Stimulated activated CD4-positive, alpha-beta T cell treated with anti-CD3 and anti-CD28 coated beads, Interleukin-12 subunit alpha, Interleukin-12 subunit beta, amount 100 ng/mL, for 48 hours (primary cell): ENCODE results near the gene PGK1.
"Not testable (repeated sequence)": the region's sequence is repeated elsewhere in the genome, so short reads cannot be mapped to it uniquely, and the experiment has no call there.

Source experiments
- DNase-seq, 3 donors: peaks; one replicate each; pipeline ENCODE4 v3.0.0-alpha.2; 2020; ENCODE audit warnings: low read depth in 2 of 3, low spot score in 1 of 3

PGK1 gene

DNA sequence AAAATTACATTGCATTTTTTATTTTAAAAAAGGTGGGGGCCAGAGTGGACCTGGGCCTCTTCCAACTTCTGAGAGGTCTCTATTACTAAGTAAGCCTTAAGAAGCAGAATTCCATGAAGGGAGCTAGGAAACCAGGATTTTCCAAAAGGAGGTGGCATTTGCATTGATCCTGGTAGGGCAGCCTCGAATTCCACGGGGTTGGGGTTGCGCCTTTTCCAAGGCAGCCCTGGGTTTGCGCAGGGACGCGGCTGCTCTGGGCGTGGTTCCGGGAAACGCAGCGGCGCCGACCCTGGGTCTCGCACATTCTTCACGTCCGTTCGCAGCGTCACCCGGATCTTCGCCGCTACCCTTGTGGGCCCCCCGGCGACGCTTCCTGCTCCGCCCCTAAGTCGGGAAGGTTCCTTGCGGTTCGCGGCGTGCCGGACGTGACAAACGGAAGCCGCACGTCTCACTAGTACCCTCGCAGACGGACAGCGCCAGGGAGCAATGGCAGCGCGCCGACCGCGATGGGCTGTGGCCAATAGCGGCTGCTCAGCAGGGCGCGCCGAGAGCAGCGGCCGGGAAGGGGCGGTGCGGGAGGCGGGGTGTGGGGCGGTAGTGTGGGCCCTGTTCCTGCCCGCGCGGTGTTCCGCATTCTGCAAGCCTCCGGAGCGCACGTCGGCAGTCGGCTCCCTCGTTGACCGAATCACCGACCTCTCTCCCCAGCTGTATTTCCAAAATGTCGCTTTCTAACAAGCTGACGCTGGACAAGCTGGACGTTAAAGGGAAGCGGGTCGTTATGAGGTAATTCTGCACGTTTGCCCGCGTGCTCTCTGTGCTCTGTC is at the start of gene PGK1:
Gene PGK1 (plus strand): TSS at position 626 of the 824 bp plus-strand sequence. CDS start 93 bp downstream, at position 719.
- peak; percentile 77 to 91 (median 88) for DNase-seq

DNA sequence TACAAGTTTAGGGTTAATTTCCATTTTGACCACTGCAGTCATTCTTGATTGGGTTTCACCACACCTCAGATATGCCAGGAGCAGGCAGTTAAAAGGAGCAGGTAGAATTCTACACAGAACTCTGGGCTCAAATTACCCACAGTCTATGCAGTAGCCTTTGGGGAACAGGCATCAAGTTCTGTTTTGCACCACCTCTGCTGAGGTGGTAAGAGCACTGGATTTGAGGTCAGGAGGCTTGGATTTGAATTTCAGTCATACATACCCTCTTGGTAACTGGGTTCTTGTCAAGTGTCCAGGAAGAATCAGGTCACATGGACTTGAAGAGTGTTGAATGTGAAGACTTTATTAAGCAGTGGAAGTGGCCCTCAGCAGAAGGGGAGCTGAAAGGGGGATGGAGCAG is 40.4 kb upstream of the PGK1 start:
- no peak for DNase-seq

DNA sequence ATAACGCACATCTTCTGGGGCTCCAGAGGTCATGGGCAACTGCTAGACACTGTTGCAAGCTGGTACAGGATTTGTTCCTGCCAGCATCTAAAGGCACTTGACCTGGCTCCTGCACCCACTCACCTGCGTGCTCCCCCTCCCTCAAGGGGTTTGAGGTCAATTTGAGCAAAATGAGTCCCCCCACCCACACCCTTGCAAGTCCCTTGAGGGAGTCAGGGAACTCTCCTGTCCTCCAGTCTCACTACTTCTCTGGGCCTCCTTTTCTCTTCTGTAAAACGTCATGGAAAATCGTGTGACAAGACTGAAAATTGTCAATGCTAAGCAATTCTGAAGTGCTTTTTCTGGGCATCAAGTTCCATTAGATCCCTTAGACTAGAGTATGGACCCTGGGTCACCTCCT is 39.9 kb upstream of the PGK1 start:
- no peak for DNase-seq

DNA sequence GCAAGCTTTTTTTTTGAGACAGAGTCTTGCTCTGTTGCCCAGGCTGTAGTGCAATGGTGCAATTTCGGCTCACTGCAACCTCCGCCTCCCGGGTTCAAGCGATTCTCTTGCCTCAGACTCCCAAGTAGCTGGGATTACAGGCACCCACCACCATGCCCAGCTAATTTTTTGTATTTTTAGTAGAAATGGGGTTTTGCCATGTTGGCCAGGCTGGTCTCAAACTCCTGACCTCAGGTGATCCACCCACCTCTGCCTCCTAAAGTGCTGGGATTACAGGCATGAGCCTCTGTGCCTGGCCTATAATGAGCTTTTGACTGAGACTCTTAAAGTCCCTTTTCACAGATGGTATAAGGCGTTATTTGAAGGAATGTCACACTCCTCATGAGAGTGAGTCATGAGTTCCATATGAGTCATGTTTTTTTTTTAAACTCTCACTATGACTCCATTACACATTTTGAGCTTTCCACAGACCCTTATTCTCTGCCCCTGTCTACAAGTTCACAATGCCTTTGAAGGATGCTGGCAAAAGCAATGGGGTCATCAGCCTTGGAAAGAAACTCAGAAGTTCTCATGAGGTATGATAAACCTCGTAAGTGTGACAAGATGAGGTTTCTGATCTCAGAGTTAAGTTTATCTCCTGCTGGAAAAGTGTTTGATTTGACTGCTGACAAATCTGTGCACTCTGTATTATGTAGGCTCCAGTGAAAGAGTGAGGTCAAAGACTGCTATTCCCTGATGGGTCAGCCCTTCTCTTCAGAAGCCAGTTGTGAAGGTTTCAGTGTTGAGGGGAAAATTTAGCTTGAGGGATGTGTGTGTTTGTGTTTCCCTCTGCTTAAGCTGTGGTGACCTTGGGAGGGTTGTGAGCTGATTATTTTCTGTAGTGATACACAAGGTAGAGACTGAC is 39.1 kb upstream of the PGK1 start:
- DNase-seq, result peak in 1 of 3 donors; percentile 8

DNA sequence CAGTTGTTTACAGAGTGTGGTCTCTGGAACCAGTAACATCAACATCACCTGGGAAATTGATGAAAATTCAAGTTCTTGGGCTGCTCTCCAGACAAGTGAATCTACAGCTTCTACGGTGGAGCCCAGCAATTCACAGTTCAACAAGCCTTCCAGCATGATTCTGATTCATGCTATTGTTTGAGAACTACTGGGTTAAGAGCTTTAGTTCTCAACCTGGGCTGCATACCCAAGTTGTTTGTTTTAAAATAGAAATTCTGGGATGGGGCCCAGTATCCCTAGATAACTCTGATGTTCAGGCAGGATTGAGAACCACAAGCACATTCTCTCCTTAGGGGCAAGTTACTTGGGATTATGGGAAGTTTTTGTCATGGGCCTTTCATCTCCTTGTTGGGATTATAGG is 37.9 kb upstream of the PGK1 start:
- no peak for DNase-seq

DNA sequence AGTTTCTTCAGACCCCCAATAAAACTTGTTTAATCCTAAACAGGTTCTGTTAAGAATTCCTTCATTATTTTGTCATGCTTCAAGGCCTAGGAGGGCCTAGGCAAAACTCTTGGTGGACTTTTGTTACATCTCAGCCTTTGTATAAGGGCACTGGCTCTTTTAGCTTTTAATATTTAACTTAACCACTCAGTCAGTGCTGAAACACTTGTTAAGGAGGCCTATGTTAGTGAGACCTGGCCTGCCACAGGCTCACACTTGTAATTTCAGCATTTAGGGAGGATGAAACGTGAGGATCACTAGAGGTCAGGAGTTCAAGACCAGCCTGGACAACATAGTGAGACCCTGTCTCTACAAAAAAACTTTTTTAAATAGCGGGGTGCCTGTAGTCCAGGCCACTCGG is 32.7 kb upstream of the PGK1 start:
- no peak for DNase-seq

DNA sequence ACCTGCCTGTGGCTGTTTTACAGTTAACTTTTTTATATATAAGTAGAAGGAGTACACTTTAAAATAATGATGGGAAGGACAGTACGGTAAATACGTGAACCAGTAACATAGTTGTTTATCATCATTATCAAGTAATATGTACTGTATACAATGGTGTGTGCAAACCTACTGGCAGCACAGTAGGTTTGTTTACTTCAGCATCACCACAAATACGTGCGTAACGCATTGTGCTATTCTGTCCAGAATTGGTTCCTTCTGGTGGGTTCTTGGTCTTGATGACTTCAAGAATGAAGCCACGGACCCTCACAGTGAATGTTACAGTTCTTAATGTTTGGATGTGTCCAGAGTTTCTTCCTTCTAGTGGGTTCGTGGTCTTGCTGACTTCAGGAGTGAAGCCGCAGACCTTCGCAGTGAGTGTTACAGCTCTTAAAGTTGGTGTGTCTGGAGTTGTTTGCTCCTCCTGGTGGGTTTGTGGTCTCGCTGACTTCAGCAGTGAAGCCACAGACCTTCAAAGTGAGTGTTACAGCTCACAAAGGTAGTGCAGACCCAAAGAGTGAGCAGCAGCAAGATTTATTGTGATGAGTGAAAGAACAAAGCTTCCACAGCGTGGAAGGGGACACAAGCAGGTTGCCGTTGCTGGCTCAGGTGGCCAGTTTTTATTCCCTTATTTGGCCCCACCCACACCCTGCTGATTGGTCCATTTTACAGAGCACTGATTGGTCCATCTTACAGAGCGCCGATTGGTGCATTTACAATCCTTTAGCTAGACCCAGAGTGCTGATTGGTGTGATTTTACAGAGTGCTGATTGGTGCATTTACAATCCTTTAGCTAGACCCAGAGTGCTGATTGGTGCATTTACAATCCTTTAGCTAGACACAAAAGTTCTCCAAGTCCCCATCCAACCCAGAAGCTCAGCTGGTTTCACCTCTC is 30.6 kb upstream of the PGK1 start:
- not testable (repeated sequence) for DNase-seq

DNA sequence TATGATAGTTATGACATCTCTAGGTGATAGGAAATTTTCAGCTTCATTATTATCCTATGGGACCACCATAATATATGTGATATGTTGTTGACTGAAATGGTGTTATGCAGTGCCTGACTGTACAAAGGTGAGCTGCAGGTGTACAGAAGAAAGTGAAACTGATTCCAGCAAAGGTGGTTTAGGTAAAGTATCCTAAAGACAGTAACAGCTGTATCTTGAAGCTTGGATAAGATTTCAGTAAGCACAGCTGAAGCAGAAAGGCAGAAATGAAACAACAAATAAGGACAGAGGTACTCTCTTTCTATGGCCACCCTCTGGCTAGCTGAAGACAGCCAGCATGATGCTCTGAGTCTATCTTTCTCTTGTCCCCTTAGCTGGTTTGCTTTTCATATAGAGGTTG is 30.0 kb upstream of the PGK1 start:
- no peak for DNase-seq

DNA sequence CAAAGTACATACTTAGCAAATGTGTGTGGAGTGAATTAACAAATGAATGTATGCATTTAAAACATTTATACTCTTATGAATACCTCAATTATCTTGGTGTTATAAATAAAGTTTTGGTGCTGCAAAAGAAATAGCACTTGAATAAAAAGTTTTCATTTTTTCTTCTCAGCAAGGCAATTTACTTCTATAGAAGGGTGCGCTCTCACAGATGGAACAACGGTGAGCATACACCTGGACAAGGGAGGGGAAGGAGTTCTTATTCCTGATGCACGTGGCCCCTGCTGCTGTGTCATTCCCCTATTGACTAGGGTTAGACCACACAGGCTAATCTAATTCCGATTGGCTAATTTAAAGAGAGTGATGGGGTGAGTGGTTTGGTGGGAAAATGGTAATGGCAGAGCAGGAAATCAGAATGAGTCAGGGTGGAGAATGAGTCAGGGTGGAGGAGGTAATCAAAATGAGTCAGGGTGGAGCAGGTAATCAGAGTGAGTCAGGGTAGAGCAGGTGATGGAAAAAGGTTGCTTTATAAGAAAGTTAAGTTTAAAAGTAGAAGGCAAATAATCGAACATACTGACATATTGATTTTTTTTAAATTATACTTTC is 28.2 kb upstream of the PGK1 start:
- DNase-seq, result peak in 1 of 3 donors; percentile 14

DNA sequence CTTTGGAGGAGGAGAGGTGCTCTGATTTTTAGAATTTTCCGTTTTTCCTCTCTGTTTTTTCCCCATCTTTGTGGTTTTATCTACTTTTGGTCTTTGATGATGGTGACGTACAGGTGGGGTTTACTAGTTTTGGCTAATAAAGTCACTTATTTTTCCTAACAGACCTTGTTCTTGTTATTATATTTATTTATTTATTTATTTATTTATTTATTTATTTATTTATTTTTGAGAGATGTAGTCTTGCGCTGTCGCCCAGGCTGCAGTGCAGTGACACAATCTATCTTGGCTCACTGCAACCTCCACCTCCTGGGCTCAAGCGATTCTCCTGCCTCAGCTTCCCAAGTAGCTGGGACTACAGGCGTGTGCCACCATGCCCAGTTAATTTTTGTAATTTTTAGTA is 22.6 kb upstream of the PGK1 start:
- DNase-seq, result not testable (repeated sequence)

DNA sequence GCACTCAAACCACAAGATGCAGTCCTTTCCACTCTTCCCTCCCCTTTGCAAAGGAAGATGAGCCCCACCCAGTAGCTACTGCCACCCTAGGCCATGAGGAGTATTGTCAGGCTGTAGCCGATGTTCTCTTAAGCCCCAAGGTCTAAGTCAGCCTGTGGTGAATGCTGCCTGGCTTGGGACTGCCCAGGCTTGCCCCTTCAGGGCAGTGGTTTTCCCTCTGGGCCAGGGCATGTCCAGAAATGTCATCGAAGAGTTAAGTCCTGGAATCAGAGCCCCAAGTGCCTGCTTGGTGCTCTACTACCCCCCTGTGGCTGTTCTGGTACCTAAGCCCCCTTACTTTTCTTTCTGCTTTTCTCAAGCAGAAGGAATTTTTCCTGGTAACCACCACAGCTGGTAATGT is 11.8 kb upstream of the PGK1 start:
- no peak for DNase-seq

DNA sequence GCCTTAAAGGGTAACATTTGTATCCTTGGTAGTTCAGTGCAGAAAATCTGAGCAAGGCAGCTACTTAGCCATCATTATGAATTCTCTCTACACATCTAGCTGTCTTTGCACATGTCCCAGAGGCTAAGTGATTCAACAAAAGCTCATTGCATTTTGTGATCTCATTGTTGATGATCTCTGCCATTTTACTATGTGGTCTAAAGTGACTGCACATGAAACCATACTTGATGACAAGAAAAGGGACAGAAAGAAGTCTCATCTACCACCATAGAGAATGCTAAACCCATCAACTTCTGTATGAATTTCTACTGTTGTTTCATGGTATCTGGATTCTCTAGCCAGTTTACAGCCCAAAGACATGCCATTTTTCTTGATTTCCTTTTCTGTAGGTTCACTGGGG is 5.9 kb upstream of the PGK1 start:
- DNase-seq, result no peak

DNA sequence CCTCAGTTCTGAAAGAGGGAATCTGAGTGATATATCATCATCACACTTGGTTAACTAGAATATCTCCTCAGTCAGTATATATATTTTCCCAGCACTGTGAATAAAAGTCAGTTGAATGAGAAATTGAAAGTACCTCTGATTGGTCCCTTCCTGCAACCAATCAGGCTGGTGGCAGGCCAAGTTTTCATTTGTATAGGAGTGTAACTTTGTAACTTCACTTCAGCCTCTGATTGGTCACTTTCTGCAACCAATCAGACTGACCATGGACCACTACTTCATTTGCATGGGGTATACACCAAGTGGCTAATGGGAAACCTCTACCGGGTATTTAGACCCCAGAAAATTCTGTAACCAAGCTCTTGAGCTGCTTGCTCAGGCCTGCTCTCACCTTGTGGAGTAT is 2.0 kb upstream of the PGK1 start:
- DNase-seq, result no peak

DNA sequence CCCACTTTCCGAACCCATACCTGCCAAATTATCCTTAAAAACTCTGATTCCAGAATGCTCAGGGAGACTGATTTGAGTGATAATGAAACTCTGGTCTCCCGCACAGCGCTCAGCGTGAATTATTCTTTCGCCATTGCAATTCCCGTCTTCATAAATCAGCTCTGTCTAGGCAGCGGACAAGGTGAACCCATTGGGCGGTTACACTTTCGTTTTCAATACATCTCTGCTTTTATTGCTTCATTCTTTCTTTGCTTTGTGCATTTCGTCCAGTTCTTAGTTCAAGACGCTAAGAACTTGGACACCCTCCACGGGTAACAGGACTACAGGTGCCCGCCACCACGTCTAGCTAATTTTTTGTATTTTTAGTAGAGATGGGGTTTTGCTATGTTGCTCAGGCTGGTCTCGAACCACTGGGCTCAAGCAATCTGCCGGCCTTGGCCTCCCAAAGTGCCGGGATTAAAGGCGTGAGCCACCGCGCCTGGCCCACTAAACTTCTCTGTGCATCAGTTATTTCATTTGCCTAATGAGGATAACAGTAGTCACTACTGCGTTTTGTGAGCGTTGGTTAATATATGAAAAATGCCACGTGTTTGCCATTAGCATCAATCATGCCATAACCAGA is 936 bp upstream of the PGK1 start:
- DNase-seq, result no peak

DNA sequence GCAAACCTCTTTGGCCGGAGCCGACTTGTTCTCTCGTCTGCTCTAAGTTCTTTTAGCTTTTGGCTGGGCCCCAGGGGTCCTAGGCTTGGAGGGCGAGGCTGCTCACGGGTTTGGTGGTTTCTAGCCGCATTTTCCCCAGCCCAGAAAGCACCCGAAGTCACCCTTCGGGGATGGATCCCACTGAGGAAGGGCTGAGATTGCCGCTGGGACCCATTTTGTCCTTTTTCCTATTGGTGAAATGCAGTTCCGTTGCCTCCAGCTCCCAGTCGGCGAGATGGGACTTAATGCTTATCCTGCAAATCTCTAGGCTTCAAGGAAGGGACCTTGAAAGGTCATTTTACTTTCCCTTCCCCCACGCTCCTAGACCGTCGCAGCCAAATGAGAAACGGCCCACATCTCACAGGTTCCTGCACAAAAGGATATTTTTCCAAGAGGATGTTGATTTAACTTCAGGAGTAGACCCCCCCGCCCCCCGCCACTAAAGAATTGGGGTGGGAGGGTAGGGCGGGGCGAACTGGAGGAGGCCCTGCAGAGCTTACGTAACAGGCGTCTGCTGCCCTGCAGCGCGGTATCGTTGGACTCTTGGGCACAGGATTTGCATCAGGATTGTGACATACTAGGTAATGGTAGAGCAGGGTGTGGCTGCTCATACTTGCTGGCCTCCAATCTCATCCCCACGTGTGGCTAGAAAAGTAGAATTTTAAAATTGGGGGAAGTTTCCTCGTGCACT is 564 bp downstream of the PGK1 start:
- peak in 1 of 3 donors; percentile 17 for DNase-seq

DNA sequence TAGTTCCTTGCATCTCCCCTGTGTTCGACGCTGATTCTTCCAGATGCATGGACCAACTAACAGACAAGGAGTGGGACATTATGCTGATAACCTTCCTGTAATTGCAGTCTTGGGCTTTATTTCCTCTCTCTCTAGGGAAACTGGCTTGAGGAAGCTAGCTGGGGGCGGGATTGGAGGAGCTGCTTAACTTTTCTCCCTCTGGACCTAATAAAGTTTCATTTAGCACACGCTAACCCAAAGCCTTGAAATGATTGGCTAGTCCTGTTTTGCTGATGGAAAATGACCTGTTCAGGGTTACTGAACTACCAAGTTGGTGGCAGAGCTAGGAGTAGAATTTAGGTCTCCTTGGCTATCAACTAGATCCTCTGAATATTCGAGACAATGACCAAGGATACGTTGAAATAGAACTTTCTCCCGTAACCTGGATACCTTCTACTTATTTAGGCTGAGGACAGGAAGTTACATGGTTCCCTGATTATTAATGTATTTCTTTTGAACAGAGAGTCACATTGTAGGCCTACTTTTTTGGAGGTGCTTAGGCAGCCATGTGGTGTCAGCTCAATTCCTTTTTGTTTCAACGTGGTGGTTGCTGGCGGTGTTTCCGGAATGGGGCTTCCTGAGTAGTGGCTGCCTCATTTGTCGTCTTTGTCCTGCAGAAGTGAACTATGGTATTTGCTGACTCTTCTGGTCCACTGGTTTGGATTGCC is 2.0 kb downstream of the PGK1 start:
- no peak for DNase-seq

DNA sequence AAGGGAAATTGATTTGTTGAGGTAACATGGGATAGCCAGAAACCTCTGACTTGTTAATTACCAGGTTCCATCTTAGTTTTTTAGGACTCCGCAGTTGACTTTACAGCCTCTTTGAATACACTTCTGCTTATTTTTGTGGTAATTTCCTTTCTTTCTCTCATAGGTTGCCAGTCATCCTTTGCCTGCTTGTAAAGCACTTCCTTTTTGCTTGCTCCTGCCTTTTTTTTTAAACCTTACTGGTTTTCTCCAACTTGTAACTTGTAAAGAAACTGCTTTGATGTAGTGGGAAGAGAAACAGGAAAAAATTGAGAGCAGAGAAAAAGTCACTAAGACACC is 2.6 kb downstream of the PGK1 start:
- no peak for DNase-seq

DNA sequence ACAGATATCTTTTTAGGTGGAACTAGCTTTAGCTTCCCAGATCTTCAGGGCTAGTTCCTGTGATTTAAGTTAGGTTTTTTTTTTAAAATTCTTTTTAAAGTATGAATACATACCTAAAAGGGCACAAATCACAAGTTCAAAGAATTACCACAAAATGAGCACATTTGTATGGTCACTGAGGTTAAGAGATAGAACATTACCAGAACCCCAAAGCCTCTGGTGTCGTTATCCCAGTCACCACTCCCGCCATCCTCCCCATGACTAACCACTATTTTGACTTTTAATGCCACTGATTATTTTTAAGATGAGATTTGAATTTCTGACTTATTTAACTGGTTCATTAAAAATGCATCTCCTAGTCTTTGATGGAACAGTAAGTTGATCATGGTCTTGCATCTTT is 5.4 kb downstream of the PGK1 start:
- no peak for DNase-seq
